A549 (cell line): ENCODE data around the gene SAPCD1.

Source experiments
- CBX2 ChIP-seq: fragments of 200-600 bp; sonication (generic); IDR thresholded peaks from 2 replicates; pipeline ENCODE4 v1.6.1; 2016; ENCODE audit warnings: low read depth, mild to moderate bottlenecking, borderline replicate concordance
- CTCF ChIP-seq: fragments of >200 bp; sonication (Bioruptor Twin); formaldehyde crosslinking; IDR thresholded peaks from 3 replicates; pipeline ENCODE4 v1.5.1; 2016
- EP300 ChIP-seq, 2 experiments: fragments of >200 bp; sonication (Bioruptor Twin); formaldehyde crosslinking; IDR thresholded peaks; 2 replicates in 1 of 2; 3 replicates in 1 of 2; pipeline ENCODE4 v1.6.1; 2016 to 2017
- JUN ChIP-seq, 2 experiments: fragments of >200 bp; sonication (Bioruptor Twin); formaldehyde crosslinking; IDR thresholded peaks; 2 replicates in 1 of 2; 3 replicates in 1 of 2; pipeline ENCODE4 v1.6.1; 2016 to 2017
- NFE2L2 ChIP-seq: fragments of 150-350 bp; conservative IDR thresholded peaks from 2 replicates; pipeline ENCODE4 v1.6.1; 2014; ENCODE audit warnings: low read length
- POLR2A ChIP-seq: IDR thresholded peaks from 2 replicates; pipeline ENCODE4 v1.6.1; 2012; ENCODE audit warnings: mild to moderate bottlenecking, low read length
- RFX5 ChIP-seq: fragments of 450-650 bp; IDR thresholded peaks from 2 replicates; pipeline ENCODE4 v1.7.1; 2014; ENCODE audit warnings: antibody characterized with exemption, mild to moderate bottlenecking, moderate library complexity
- RNF2 ChIP-seq: fragments of 200-600 bp; sonication (generic); IDR thresholded peaks from 2 replicates; pipeline ENCODE4 v1.6.1; 2016; ENCODE audit warnings: low read depth, mild to moderate bottlenecking, antibody characterized with exemption, moderate library complexity, borderline replicate concordance
- ZC3H11A ChIP-seq: fragments of 450-650 bp; IDR thresholded peaks from 2 replicates; pipeline ENCODE4 v1.6.1; 2014; ENCODE audit warnings: antibody characterized with exemption, mild to moderate bottlenecking
- TF ChIP-seq, protein P1 (sequence below): fragments of 450-650 bp; IDR thresholded peaks from 2 replicates; pipeline ENCODE4 v1.6.1; 2014; ENCODE audit warnings: antibody characterized with exemption

DNA sequence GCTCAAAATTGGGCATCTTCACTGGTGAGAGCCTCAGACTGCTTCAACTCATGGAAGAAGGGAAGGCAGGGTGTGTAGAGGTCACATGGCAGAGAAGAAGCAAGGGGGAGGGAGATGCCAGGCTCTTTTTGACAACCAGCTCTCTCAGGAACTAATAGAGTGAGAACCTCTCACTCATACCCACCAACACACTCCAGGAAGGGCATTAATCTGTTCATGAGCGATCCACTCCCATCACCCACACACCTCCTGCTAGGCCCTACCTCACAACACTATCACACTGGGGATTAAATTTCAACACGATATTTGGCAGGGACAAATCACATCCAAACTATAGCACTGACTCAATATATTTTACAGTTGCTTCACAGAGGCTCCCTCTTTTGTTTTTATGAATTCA lies 20.6 kb upstream of the SAPCD1 start:
- TF ChIP-seq CTCF, result no peak
- TF ChIP-seq CBX2, result no peak
- TF ChIP-seq POLR2A, result no peak
- TF ChIP-seq ZC3H11A, result no peak
- no peak for TF ChIP-seq RFX5
- TF ChIP-seq JUN (IDR thresholded peaks at IDR 0.05), result no peak
- no peak for TF ChIP-seq RNF2
- no peak for TF ChIP-seq NFE2L2
- TF ChIP-seq EP300 (IDR thresholded peaks at IDR 0.05), result no peak
- TF ChIP-seq, protein P1, sequence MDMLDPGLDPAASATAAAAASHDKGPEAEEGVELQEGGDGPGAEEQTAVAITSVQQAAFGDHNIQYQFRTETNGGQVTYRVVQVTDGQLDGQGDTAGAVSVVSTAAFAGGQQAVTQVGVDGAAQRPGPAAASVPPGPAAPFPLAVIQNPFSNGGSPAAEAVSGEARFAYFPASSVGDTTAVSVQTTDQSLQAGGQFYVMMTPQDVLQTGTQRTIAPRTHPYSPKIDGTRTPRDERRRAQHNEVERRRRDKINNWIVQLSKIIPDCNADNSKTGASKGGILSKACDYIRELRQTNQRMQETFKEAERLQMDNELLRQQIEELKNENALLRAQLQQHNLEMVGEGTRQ, result no peak
